GM12873 (cell line): ENCODE results near the gene USP32.

ENCODE experiments used
- CTCF ChIP-seq: IDR thresholded peaks from 2 replicates; pipeline ENCODE4 v1.5.1; 2012; ENCODE audit warnings: low read depth, mild to moderate bottlenecking, moderate library complexity, low read length, control low read depth; ENCODE audit not compliant: insufficient read depth; ENCODE audit errors: missing control alignments

USP32 gene

GRCh38 chr17:60354223-60354622 lies 37.7 kb downstream of the USP32 start:
- no peak for TF ChIP-seq CTCF

GRCh38 chr17:60353773-60354172 lies 38.2 kb downstream of the USP32 start:
- TF ChIP-seq CTCF, result no peak

- TF ChIP-seq CTCF, result no peak
Measured at GRCh38 chr17:60352569-60352968, 39.4 kb downstream of the USP32 start.

- no peak for TF ChIP-seq CTCF
Measured at GRCh38 chr17:60352071-60352470, 39.9 kb downstream of the USP32 start.

GRCh38 chr17:60351012-60351695 lies 40.8 kb downstream of the USP32 start:
- TF ChIP-seq CTCF, result no peak

GRCh38 chr17:60348616-60349015 lies 43.3 kb downstream of the USP32 start:
- no peak for TF ChIP-seq CTCF

- TF ChIP-seq CTCF, result no peak
Measured at GRCh38 chr17:60345233-60345632, 46.7 kb downstream of the USP32 start.
